Trophoblast cell (in vitro differentiated cells and primary cell): ENCODE measurements around the gene GOLGA5.

ENCODE experiments used
- DNase-seq, 2 donors: peaks; one replicate each; pipeline ENCODE4 v3.0.0-alpha.2; 2016
- H2AFZ ChIP-seq: 2 replicates; pipeline ENCODE4 v1.6.1; 2013; ENCODE audit warnings: low read length, moderate library complexity, mild to moderate bottlenecking; ENCODE audit not compliant: insufficient read depth, poor library complexity
- H2AK5ac ChIP-seq: 2 replicates; pipeline ENCODE4 v1.6.1; 2013; ENCODE audit warnings: mild to moderate bottlenecking, low read length
- H2BK120ac ChIP-seq: 2 replicates; pipeline ENCODE4 v1.6.1; 2013; ENCODE audit warnings: low read length, mild to moderate bottlenecking, moderate library complexity; ENCODE audit not compliant: insufficient read depth, poor library complexity
- H2BK12ac ChIP-seq: 2 replicates; pipeline ENCODE4 v1.6.1; 2013; ENCODE audit warnings: mild to moderate bottlenecking, low read length, moderate library complexity
- H2BK5ac ChIP-seq: 2 replicates; pipeline ENCODE4 v1.6.1; 2013; ENCODE audit warnings: low read length, low read depth, moderate library complexity, mild to moderate bottlenecking; ENCODE audit not compliant: poor library complexity
- H3K14ac ChIP-seq: 2 replicates; pipeline ENCODE4 v1.6.1; 2013; ENCODE audit warnings: mild to moderate bottlenecking, low read length
- H3K18ac ChIP-seq: 2 replicates; pipeline ENCODE4 v1.6.1; 2013; ENCODE audit warnings: mild to moderate bottlenecking, low read length
- H3K23ac ChIP-seq: 2 replicates; pipeline ENCODE4 v1.6.1; 2013; ENCODE audit warnings: low read length
- H3K27ac ChIP-seq: 2 replicates; pipeline ENCODE4 v1.5.1; 2013; ENCODE audit warnings: low read depth, mild to moderate bottlenecking, inconsistent platforms, low read length, moderate library complexity
- H3K27me3 ChIP-seq: 2 replicates; pipeline ENCODE4 v1.6.1; 2013; ENCODE audit warnings: inconsistent platforms, mild to moderate bottlenecking, low read length, moderate library complexity; ENCODE audit not compliant: insufficient read depth
- H3K36me3 ChIP-seq, 2 experiments: 1 replicate in 1 of 2; 2 replicates in 1 of 2; pipeline ENCODE4 v1.6.1; 2013; ENCODE audit warnings: low read length in 2 of 2, mild to moderate bottlenecking in 2 of 2, moderate library complexity in 1 of 2; ENCODE audit not compliant: insufficient read depth in 2 of 2, control insufficient read depth in 1 of 2
- H3K4ac ChIP-seq: 2 replicates; pipeline ENCODE4 v1.6.1; 2013; ENCODE audit warnings: low read depth, mild to moderate bottlenecking, low read length, moderate library complexity
- H3K4me1 ChIP-seq, 2 experiments: 1 replicate in 1 of 2; 2 replicates in 1 of 2; pipeline ENCODE4 v1.6.1; 2013; ENCODE audit warnings: low read length in 2 of 2, mild to moderate bottlenecking in 2 of 2, moderate library complexity in 1 of 2; ENCODE audit not compliant: insufficient read depth in 2 of 2, control insufficient read depth in 1 of 2
- H3K4me2 ChIP-seq: 2 replicates; pipeline ENCODE4 v1.6.1; 2013; ENCODE audit warnings: inconsistent platforms, mild to moderate bottlenecking, low read length, moderate library complexity
- H3K4me3 ChIP-seq: 2 replicates; pipeline ENCODE4 v1.5.1; 2013; ENCODE audit warnings: mild to moderate bottlenecking, low read depth, low read length, inconsistent platforms
- H3K79me1 ChIP-seq: one replicate; pipeline ENCODE4 v1.6.1; 2013; ENCODE audit warnings: low read length
- H3K79me2 ChIP-seq: 2 replicates; pipeline ENCODE4 v1.6.1; 2013; ENCODE audit warnings: low read length, mild to moderate bottlenecking; ENCODE audit not compliant: control insufficient read depth, insufficient read depth, poor library complexity
- H3K9ac ChIP-seq: 2 replicates; pipeline ENCODE4 v1.6.1; 2013; ENCODE audit warnings: mild to moderate bottlenecking, low read length
- H3K9me3 ChIP-seq: 2 replicates; pipeline ENCODE4 v1.6.1; 2013; ENCODE audit warnings: low read depth, mild to moderate bottlenecking, control low read depth, inconsistent platforms, low read length; ENCODE audit not compliant: insufficient read depth
- H4K12ac ChIP-seq: 2 replicates; pipeline ENCODE4 v1.6.1; 2013; ENCODE audit warnings: low read depth, mild to moderate bottlenecking, low read length, moderate library complexity
- H4K8ac ChIP-seq: 2 replicates; pipeline ENCODE4 v1.6.1; 2013; ENCODE audit warnings: low read depth, mild to moderate bottlenecking, low read length, moderate library complexity
- H4K91ac ChIP-seq: one replicate; pipeline ENCODE4 v1.6.1; 2013; ENCODE audit warnings: low read depth, mild to moderate bottlenecking, low read length, moderate library complexity
- WGBS: extraction: QIAGEN DNeasy Blood & Tissue Kit; methylation state at CpG from one replicate; pipeline ENCODE4 v1.1.7; 2013; ENCODE audit warnings: missing lambda C conversion rate; ENCODE audit not compliant: insufficient read length, insufficient coverage; ENCODE audit errors: extremely low coverage; 5-methylcytosine and 5-hydroxymethylcytosine counted together

GOLGA5 gene

DNA sequence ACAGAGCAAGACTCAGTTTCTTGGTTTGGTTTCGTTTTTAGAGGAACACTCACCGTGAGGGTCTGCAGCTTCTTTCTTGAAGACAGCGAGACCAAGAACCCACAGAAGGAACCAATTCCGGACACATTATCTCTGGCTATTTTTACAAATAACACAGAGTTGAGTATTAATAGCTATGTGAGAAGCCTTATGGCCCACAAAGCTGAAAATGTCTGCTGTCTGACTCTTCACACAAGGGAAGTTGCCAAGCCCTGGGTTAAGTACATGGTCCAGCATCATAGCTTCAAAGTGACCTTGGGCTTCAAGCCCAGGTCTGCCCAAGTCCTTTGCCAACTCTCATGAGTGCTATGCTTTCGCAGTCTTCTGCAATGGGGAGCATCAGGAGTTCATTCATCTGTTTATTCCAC, 43.1 kb upstream of the GOLGA5 start:
- no peaks in the 10 kb centered on the region for H3K36me3 ChIP-seq
- no peak for DNase-seq
- H2AFZ ChIP-seq: no peak overlapping the region
- H3K79me2 ChIP-seq: peaks cover 5% of the 10 kb centered on the region
- H3K4ac ChIP-seq: no peak overlapping the region
- no peaks in the 10 kb centered on the region for H3K9me3 ChIP-seq
- WGBS: no CpG with 5 or more reads among the region's 5 CpGs
- H3K4me1 ChIP-seq: peaks cover 0 to 9% of the 10 kb centered on the region in 2 experiments
- no peak overlapping the region for H3K4me3 ChIP-seq
- H4K91ac ChIP-seq: no peak overlapping the region
- no peak overlapping the region for H3K18ac ChIP-seq
- H3K9ac ChIP-seq: no peak overlapping the region
- H2BK12ac ChIP-seq: no peak overlapping the region
- H3K27me3 ChIP-seq: no peaks in the 10 kb centered on the region
- no peak overlapping the region for H2BK120ac ChIP-seq
- no peak overlapping the region for H4K12ac ChIP-seq
- H3K4me2 ChIP-seq: no peak overlapping the region
- H2BK5ac ChIP-seq: no peak overlapping the region
- H3K14ac ChIP-seq: no peak overlapping the region
- no peak overlapping the region for H2AK5ac ChIP-seq
- no peak overlapping the region for H3K27ac ChIP-seq
- peaks cover 5% of the 10 kb centered on the region for H3K79me1 ChIP-seq
- no peak overlapping the region for H3K23ac ChIP-seq
- no peak overlapping the region for H4K8ac ChIP-seq

DNA sequence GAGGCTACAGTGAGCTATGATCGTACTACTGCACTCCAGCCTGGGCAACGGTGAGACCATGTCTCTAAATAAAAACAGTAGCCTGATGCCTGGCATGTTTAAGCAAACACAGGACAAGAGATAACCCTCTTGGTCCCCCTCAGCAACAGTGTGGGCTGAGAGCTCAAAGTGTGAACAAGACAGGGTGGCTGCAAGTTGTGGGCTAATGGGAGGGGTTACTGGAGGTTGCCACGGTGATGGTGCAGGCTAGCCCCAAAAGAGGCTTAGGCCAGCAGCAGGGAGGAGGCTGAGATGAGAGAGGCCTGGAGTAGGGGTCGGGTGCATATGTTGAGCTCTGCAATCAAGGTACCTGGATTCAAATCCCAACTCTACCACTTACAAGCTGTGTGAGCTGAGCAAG, 42.3 kb upstream of the GOLGA5 start:
- Histone ChIP-seq H3K4me3 (no peak overlapping the region), H3K36me3 (no peaks in the 10 kb centered on the region), H3K4me1 (peaks cover 0 to 9% of the 10 kb centered on the region in 2 experiments), H4K12ac (no peak overlapping the region), H2AK5ac (no peak overlapping the region), H3K79me1 (peaks cover 5% of the 10 kb centered on the region), H2BK120ac (no peak overlapping the region), H4K8ac (no peak overlapping the region), H4K91ac (no peak overlapping the region), H2BK12ac (no peak overlapping the region), H3K9me3 (no peaks in the 10 kb centered on the region), H3K18ac (no peak overlapping the region), H3K27ac (no peak overlapping the region), H3K4ac (no peak overlapping the region), H3K27me3 (no peaks in the 10 kb centered on the region), H2BK5ac (no peak overlapping the region), H3K4me2 (no peak overlapping the region), H2AFZ (no peak overlapping the region), H3K23ac (no peak overlapping the region), H3K79me2 (peaks cover 5% of the 10 kb centered on the region), H3K14ac (no peak overlapping the region), H3K9ac (no peak overlapping the region)
- no CpG with 5 or more reads among the region's 4 CpGs for WGBS
- DNase-seq: no peak

DNA sequence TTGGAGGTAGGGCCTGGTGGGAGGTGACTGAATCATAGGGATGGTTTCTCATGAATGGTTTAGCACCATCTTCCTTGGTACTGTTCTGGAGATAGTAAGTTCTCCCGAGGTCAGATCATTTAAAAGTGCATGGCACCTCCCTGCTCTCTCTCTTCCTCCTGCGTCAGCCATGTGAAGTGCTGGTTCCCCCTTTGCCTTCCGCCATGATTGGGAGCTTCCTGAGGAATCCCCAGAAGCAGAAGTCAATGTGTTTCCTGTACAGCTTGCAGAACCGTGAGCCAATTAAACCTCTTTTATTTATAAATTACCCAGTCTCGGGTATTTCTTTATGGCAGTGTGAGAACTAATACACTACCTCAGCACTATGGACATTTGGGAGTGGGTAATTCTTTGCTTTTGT, 40.9 kb upstream of the GOLGA5 start:
- Histone ChIP-seq H3K14ac (no peak overlapping the region), H4K91ac (no peak overlapping the region), H3K18ac (no peak overlapping the region), H3K9ac (no peak overlapping the region), H3K4me2 (no peak overlapping the region), H3K36me3 (no peaks in the 10 kb centered on the region), H3K79me1 (peaks cover 1% of the 10 kb centered on the region), H3K79me2 (peaks cover 1% of the 10 kb centered on the region), H4K12ac (no peak overlapping the region), H3K23ac (no peak overlapping the region), H3K4ac (no peak overlapping the region), H2BK5ac (no peak overlapping the region), H2AK5ac (no peak overlapping the region), H2AFZ (no peak overlapping the region), H3K27ac (no peak overlapping the region), H3K4me3 (no peak overlapping the region), H4K8ac (no peak overlapping the region), H3K9me3 (no peaks in the 10 kb centered on the region), H3K27me3 (no peaks in the 10 kb centered on the region), H3K4me1 (peaks cover 0 to 4% of the 10 kb centered on the region in 2 experiments), H2BK12ac (no peak overlapping the region), H2BK120ac (no peak overlapping the region)
- DNase-seq: no peak
- no CpG with 5 or more reads among the region's 5 CpGs for WGBS

DNA sequence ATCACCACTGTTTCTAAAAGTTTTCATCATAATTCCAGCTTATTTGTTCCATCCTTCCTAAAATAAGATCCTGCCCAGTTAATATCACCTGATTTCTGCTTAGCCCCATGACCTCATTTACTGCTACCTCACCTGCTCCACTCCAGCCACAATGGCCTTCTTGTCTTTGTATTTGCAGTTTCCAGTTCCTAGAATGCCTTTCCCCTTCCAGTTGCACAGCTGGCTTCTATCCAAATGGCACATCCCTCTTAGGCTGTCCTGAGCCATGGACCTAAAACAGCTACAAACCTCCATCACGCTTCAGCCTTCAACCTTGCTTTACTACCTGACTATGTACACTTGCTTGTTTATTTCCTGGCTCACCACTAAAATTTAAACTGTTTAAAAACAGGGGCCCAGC, 39.1 kb upstream of the GOLGA5 start:
- Histone ChIP-seq H2AK5ac (no peak overlapping the region), H3K4me2 (no peak overlapping the region), H3K36me3 (no peaks in the 10 kb centered on the region), H2BK120ac (no peak overlapping the region), H2AFZ (no peak overlapping the region), H3K4me3 (no peak overlapping the region), H4K91ac (no peak overlapping the region), H3K27me3 (no peaks in the 10 kb centered on the region), H3K79me2 (no peaks in the 10 kb centered on the region), H3K27ac (no peak overlapping the region), H4K12ac (no peak overlapping the region), H3K4me1 (peaks cover 0 to 4% of the 10 kb centered on the region in 2 experiments), H3K4ac (no peak overlapping the region), H3K18ac (no peak overlapping the region), H3K79me1 (no peaks in the 10 kb centered on the region), H3K23ac (peak overlapping the region; percentile 33), H4K8ac (no peak overlapping the region), H2BK5ac (no peak overlapping the region), H3K14ac (no peak overlapping the region), H2BK12ac (no peak overlapping the region), H3K9me3 (no peaks in the 10 kb centered on the region), H3K9ac (no peak overlapping the region)
- no peak for DNase-seq
- WGBS: no CpG with 5 or more reads among the region's 1 CpG
